GM12891 (cell line): ENCODE data around the gene NPNT.

Source experiments
- PAX5 ChIP-seq: IDR thresholded peaks from 2 replicates; pipeline ENCODE4 v1.6.1; 2011; ENCODE audit warnings: low read length, moderate library complexity, mild to moderate bottlenecking; ENCODE audit not compliant: insufficient read depth, severe bottlenecking
- POLR2A ChIP-seq: IDR thresholded peaks from 2 replicates; pipeline ENCODE4 v1.6.1; 2011; ENCODE audit warnings: low read depth, low read length, control low read depth
- POLR2AphosphoS5 ChIP-seq: IDR thresholded peaks from 2 replicates; pipeline ENCODE4 v1.6.1; 2011; ENCODE audit warnings: low read depth, low read length, control low read depth
- POU2F2 ChIP-seq: IDR thresholded peaks from 2 replicates; pipeline ENCODE4 v1.6.1; 2011; ENCODE audit warnings: low read depth, mild to moderate bottlenecking, control low read depth, low read length, moderate library complexity
- SPI1 ChIP-seq: IDR thresholded peaks from 2 replicates; pipeline ENCODE4 v1.6.1; 2011; ENCODE audit warnings: low read depth, low read length, control low read depth
- TAF1 ChIP-seq: IDR thresholded peaks from 2 replicates; pipeline ENCODE4 v1.6.1; 2011; ENCODE audit warnings: low read depth, low read length, control low read depth

- TF ChIP-seq POLR2A: no peak
- no peak for TF ChIP-seq POLR2AphosphoS5
- no peak for TF ChIP-seq TAF1
- no peak for TF ChIP-seq PAX5
- TF ChIP-seq SPI1: no peak
- TF ChIP-seq POU2F2: no peak
Observed at GRCh38 chr4:105934386-105934785, 39.1 kb downstream of the NPNT start.
